Neural cell (in vitro differentiated cells): ENCODE results near the gene BLTP2.

Experiments
- MXI1 ChIP-seq: fragments of 450-650 bp; conservative IDR thresholded peaks from 2 replicates; pipeline ENCODE4 v1.6.1; 2014; ENCODE audit warnings: antibody characterized with exemption, mild to moderate bottlenecking; ENCODE audit not compliant: poor library complexity, severe bottlenecking
- TF ChIP-seq, protein P1 (sequence below): fragments of 450-650 bp; IDR thresholded peaks from 2 replicates; pipeline ENCODE4 v1.5.1; 2014; ENCODE audit warnings: antibody characterized with exemption, mild to moderate bottlenecking, moderate library complexity; ENCODE audit not compliant: poor library complexity, severe bottlenecking

DNA sequence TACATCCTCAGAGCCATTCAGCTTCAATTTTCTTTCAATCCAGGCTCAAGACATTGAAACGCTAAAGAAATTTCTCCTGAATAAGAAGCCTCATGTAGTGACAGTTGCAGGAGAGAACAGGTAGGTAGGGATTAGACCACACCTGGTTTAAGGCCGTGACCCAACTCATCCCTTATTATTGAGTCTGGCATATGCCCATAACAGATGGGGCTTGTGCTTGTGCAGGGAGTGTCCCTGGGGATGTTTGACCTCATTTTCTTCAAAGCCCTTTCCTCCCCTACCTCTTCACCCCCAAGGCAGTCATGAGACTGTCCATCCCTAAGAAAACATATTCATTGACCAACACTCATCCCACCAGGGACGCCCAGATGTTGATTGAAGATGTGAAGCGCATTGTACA lies 41.3 kb upstream of the BLTP2 start:
- TF ChIP-seq, protein P1, sequence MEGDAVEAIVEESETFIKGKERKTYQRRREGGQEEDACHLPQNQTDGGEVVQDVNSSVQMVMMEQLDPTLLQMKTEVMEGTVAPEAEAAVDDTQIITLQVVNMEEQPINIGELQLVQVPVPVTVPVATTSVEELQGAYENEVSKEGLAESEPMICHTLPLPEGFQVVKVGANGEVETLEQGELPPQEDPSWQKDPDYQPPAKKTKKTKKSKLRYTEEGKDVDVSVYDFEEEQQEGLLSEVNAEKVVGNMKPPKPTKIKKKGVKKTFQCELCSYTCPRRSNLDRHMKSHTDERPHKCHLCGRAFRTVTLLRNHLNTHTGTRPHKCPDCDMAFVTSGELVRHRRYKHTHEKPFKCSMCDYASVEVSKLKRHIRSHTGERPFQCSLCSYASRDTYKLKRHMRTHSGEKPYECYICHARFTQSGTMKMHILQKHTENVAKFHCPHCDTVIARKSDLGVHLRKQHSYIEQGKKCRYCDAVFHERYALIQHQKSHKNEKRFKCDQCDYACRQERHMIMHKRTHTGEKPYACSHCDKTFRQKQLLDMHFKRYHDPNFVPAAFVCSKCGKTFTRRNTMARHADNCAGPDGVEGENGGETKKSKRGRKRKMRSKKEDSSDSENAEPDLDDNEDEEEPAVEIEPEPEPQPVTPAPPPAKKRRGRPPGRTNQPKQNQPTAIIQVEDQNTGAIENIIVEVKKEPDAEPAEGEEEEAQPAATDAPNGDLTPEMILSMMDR, result no peak
- TF ChIP-seq MXI1, result no peak
